CD4-positive, CD25-positive, alpha-beta regulatory T cell (primary cell): ENCODE results near the gene IGFALS. TPM values are rescaled to one million over a fixed set of nuclear protein-coding genes. Genes with fewer than 3 reads are reported as not detected.

Source experiments
- ATAC-seq, 2 donors: fragments of 150-1000 bp; cut with Tn5 transposase; one replicate each; pipeline ENCODE4 v1.10.0; 2021; ENCODE audit warnings: low read depth in 2 of 2, moderate number of reproducible peaks in 2 of 2, moderate library complexity in 1 of 2
- DNase-seq, 3 donors: peaks; one replicate each; pipeline versions ENCODE4 v3.0.0 to v3.0.0-alpha.2; 2012 to 2022; ENCODE audit warnings: mixed read lengths in 1 of 3
- H3K27ac ChIP-seq: one replicate; pipeline ENCODE4 v1.7.0; 2013; ENCODE audit warnings: mild to moderate bottlenecking, low read length; ENCODE audit not compliant: insufficient read depth, poor library complexity, severe bottlenecking
- H3K27me3 ChIP-seq: one replicate; pipeline ENCODE4 v1.7.0; 2013; ENCODE audit warnings: low read length; ENCODE audit not compliant: control insufficient read depth, insufficient read depth
- H3K36me3 ChIP-seq: one replicate; pipeline ENCODE4 v1.7.0; 2013; ENCODE audit warnings: mild to moderate bottlenecking, low read length, moderate library complexity; ENCODE audit not compliant: control insufficient read depth, insufficient read depth
- H3K4me1 ChIP-seq: 2 replicates; pipeline ENCODE4 v1.7.0; 2013; ENCODE audit warnings: mild to moderate bottlenecking, low read length; ENCODE audit not compliant: insufficient read depth, control insufficient read depth, poor library complexity, severe bottlenecking
- H3K4me3 ChIP-seq: one replicate; pipeline ENCODE4 v1.7.0; 2013; ENCODE audit warnings: low read depth, mild to moderate bottlenecking, low read length, moderate library complexity
- H3K9me3 ChIP-seq, 2 experiments: 1 replicate in 1 of 2; 2 replicates in 1 of 2; pipeline ENCODE4 v1.7.0; 2013; ENCODE audit warnings: low read length in 2 of 2, mild to moderate bottlenecking in 1 of 2, moderate library complexity in 1 of 2; ENCODE audit not compliant: control insufficient read depth in 2 of 2
- H3K27ac Mint-ChIP-seq, 3 donors: one replicate each; pipeline ENCODE4 v1.8.0; 2020 to 2022; ENCODE audit warnings: mild to moderate bottlenecking in 3 of 3, mixed read lengths in 3 of 3, moderate library complexity in 2 of 3
- H3K27me3 Mint-ChIP-seq: one replicate; pipeline ENCODE4 v1.8.0; 2022; ENCODE audit warnings: mild to moderate bottlenecking, mixed read lengths
- H3K36me3 Mint-ChIP-seq: one replicate; pipeline ENCODE4 v1.8.0; 2020; ENCODE audit warnings: mixed read lengths
- H3K4me1 Mint-ChIP-seq, 4 donors: one replicate each; pipeline ENCODE4 v1.8.0; 2020 to 2022; ENCODE audit warnings: mixed read lengths in 4 of 4, mild to moderate bottlenecking in 1 of 4
- H3K4me3 Mint-ChIP-seq, 4 donors: one replicate each; pipeline ENCODE4 v1.8.0; 2020 to 2022; ENCODE audit warnings: mild to moderate bottlenecking in 4 of 4, mixed read lengths in 4 of 4, moderate library complexity in 3 of 4
- H3K9me3 Mint-ChIP-seq, 7 donors: one replicate each; pipeline ENCODE4 v1.8.0; 2020 to 2022; ENCODE audit warnings: mixed read lengths in 7 of 7, mild to moderate bottlenecking in 3 of 7, moderate library complexity in 2 of 7
- polyA plus RNA-seq, 4 donors: library from polyadenylated mRNA; unstranded; fragments of 300-500 nt; fragmentation: Illumina TruSeq; gene quantifications; one replicate each; pipeline ENCODE4 v1.2.3, GENCODE V29; 2021
- total RNA-seq: library from RNA; stranded (reverse); gene quantifications from one replicate; pipeline ENCODE4 v1.2.3, GENCODE V29; 2022

The IGFALS gene
- total and polyA plus RNA-seq, 5 donors from 2014 or later, result 0.24 to 0.84 TPM; not detected in 3

- H3K4me3 ChIP-seq, result no peak overlapping the region
- Mint-ChIP-seq H3K27ac (no peak overlapping the region), H3K4me1 (peaks cover 0 to 7% (median 2%) of the 10 kb centered on the region in 4 donors), H3K36me3 (peaks cover 17% of the 10 kb centered on the region), H3K27me3 (no peaks in the 10 kb centered on the region), H3K9me3 (peaks cover 0 to 2% (median 0%) of the 10 kb centered on the region in 7 donors), H3K4me3 (no peak overlapping the region)
- ATAC-seq, result no peak
- no peaks in the 10 kb centered on the region for H3K27me3 ChIP-seq
- no peaks in the 10 kb centered on the region for H3K4me1 ChIP-seq
- peaks cover 38% of the 10 kb centered on the region for H3K36me3 ChIP-seq
- DNase-seq, result no peak
- no peak overlapping the region for H3K27ac ChIP-seq
- no peaks in the 10 kb centered on the region for H3K9me3 ChIP-seq
These were observed 40.7 kb downstream of the IGFALS start for GRCh38 chr16:1752853-1753252.

- ATAC-seq, result no peak
These were observed 41.6 kb downstream of the IGFALS start for GRCh38 chr16:1751946-1752345.

GRCh38 chr16:1749152-1750117 lies 44.1 kb downstream of the IGFALS start:
- no peak overlapping the region for H3K27ac ChIP-seq
- H3K36me3 ChIP-seq, result peaks cover 66% of the 10 kb centered on the region
- no peaks in the 10 kb centered on the region for H3K9me3 ChIP-seq
- Mint-ChIP-seq H3K27me3 (no peaks in the 10 kb centered on the region), H3K4me1 (peaks cover 0 to 5% (median 1%) of the 10 kb centered on the region in 4 donors), H3K9me3 (peaks cover 0 to 2% (median 0%) of the 10 kb centered on the region in 7 donors), H3K36me3 (peaks cover 14% of the 10 kb centered on the region), H3K4me3 (peak overlapping the region in 1 of 4 donors; percentile 27), H3K27ac (no peak overlapping the region)
- no peak overlapping the region for H3K4me3 ChIP-seq
- no peak for ATAC-seq
- H3K27me3 ChIP-seq, result no peaks in the 10 kb centered on the region
- DNase-seq, result no peak
- no peaks in the 10 kb centered on the region for H3K4me1 ChIP-seq

More at GRCh38 chr16:1751946-1752345, 41.6 kb downstream of the IGFALS start:
- Mint-ChIP-seq H3K36me3 (peaks cover 17% of the 10 kb centered on the region), H3K27ac (no peak overlapping the region), H3K4me3 (no peak overlapping the region), H3K27me3 (no peaks in the 10 kb centered on the region), H3K4me1 (peaks cover 0 to 6% (median 2%) of the 10 kb centered on the region in 4 donors), H3K9me3 (peaks cover 0 to 2% (median 0%) of the 10 kb centered on the region in 7 donors)
- H3K4me3 ChIP-seq, result no peak overlapping the region
- DNase-seq, result no peak
- H3K9me3 ChIP-seq, result no peaks in the 10 kb centered on the region
- H3K27ac ChIP-seq, result no peak overlapping the region
- no peaks in the 10 kb centered on the region for H3K4me1 ChIP-seq
- H3K27me3 ChIP-seq, result no peaks in the 10 kb centered on the region
- peaks cover 47% of the 10 kb centered on the region for H3K36me3 ChIP-seq

- no peak overlapping the region for H3K27ac Mint-ChIP-seq
- H3K27ac ChIP-seq, result no peak overlapping the region
- peaks cover 67% of the 10 kb centered on the region for H3K36me3 ChIP-seq
- H3K27me3 Mint-ChIP-seq, result no peaks in the 10 kb centered on the region
- peaks cover 0 to 3% (median 1%) of the 10 kb centered on the region in 4 donors for H3K4me1 Mint-ChIP-seq
- no peaks in the 10 kb centered on the region for H3K4me1 ChIP-seq
- H3K36me3 Mint-ChIP-seq, result peaks cover 14% of the 10 kb centered on the region
- no peak for DNase-seq
- H3K27me3 ChIP-seq, result no peaks in the 10 kb centered on the region
- H3K4me3 Mint-ChIP-seq, result no peak overlapping the region
- peaks cover 0 to 2% (median 0%) of the 10 kb centered on the region in 7 donors for H3K9me3 Mint-ChIP-seq
- H3K4me3 ChIP-seq, result no peak overlapping the region
- ATAC-seq, result no peak
- no peaks in the 10 kb centered on the region for H3K9me3 ChIP-seq
These were observed 45.6 kb downstream of the IGFALS start for GRCh38 chr16:1747934-1748333.

- Mint-ChIP-seq H3K27ac (no peak overlapping the region), H3K36me3 (peaks cover 9% of the 10 kb centered on the region), H3K4me3 (no peak overlapping the region), H3K4me1 (peaks cover 0 to 2% (median 0%) of the 10 kb centered on the region in 4 donors), H3K27me3 (no peaks in the 10 kb centered on the region), H3K9me3 (no peaks in the 10 kb centered on the region)
- Histone ChIP-seq H3K4me1 (no peaks in the 10 kb centered on the region), H3K36me3 (peaks cover 55% of the 10 kb centered on the region), H3K9me3 (no peaks in the 10 kb centered on the region), H3K27ac (no peak overlapping the region), H3K27me3 (no peaks in the 10 kb centered on the region), H3K4me3 (no peak overlapping the region)
- DNase-seq, result no peak
- no peak for ATAC-seq
These were observed 46.8 kb downstream of the IGFALS start for GRCh38 chr16:1746693-1747195.

GRCh38 chr16:1745900-1746692 lies 47.4 kb downstream of the IGFALS start:
- peaks cover 9% of the 10 kb centered on the region for H3K36me3 Mint-ChIP-seq
- H3K9me3 ChIP-seq, result no peaks in the 10 kb centered on the region
- H3K36me3 ChIP-seq, result peaks cover 48% of the 10 kb centered on the region
- ATAC-seq, result no peak
- no peak overlapping the region for H3K27ac Mint-ChIP-seq
- no peaks in the 10 kb centered on the region for H3K9me3 Mint-ChIP-seq
- H3K27me3 Mint-ChIP-seq, result no peaks in the 10 kb centered on the region
- H3K27ac ChIP-seq, result no peak overlapping the region
- no peak overlapping the region for H3K4me3 ChIP-seq
- no peak for DNase-seq
- no peak overlapping the region for H3K4me3 Mint-ChIP-seq
- no peaks in the 10 kb centered on the region for H3K4me1 ChIP-seq
- H3K27me3 ChIP-seq, result no peaks in the 10 kb centered on the region
- H3K4me1 Mint-ChIP-seq, result peaks cover 0 to 2% (median 0%) of the 10 kb centered on the region in 4 donors

GRCh38 chr16:1745181-1745899 lies 48.2 kb downstream of the IGFALS start:
- Mint-ChIP-seq H3K4me1 (peaks cover 0 to 2% (median 0%) of the 10 kb centered on the region in 4 donors), H3K27ac (no peak overlapping the region), H3K36me3 (peaks cover 9% of the 10 kb centered on the region), H3K4me3 (no peak overlapping the region), H3K9me3 (no peaks in the 10 kb centered on the region), H3K27me3 (no peaks in the 10 kb centered on the region)
- Histone ChIP-seq H3K27me3 (no peaks in the 10 kb centered on the region), H3K27ac (no peak overlapping the region), H3K9me3 (no peaks in the 10 kb centered on the region), H3K36me3 (peaks cover 48% of the 10 kb centered on the region), H3K4me1 (no peaks in the 10 kb centered on the region), H3K4me3 (no peak overlapping the region)
- no peak for DNase-seq
- ATAC-seq, result no peak
